NCI-H510A treated with DMSO at 0.1 percent for 48 hours (cell line): Measurements from ENCODE around the gene C2orf81.
"Not testable (repeated sequence)": the region's sequence is repeated elsewhere in the genome, so short reads cannot be mapped to it uniquely, and the experiment has no call there.

Experiments used
- DNase-seq: peaks from one replicate; lab custom pipeline; 2025; lab: John Stamatoyannopoulos, UW

The C2orf81 gene

DNA sequence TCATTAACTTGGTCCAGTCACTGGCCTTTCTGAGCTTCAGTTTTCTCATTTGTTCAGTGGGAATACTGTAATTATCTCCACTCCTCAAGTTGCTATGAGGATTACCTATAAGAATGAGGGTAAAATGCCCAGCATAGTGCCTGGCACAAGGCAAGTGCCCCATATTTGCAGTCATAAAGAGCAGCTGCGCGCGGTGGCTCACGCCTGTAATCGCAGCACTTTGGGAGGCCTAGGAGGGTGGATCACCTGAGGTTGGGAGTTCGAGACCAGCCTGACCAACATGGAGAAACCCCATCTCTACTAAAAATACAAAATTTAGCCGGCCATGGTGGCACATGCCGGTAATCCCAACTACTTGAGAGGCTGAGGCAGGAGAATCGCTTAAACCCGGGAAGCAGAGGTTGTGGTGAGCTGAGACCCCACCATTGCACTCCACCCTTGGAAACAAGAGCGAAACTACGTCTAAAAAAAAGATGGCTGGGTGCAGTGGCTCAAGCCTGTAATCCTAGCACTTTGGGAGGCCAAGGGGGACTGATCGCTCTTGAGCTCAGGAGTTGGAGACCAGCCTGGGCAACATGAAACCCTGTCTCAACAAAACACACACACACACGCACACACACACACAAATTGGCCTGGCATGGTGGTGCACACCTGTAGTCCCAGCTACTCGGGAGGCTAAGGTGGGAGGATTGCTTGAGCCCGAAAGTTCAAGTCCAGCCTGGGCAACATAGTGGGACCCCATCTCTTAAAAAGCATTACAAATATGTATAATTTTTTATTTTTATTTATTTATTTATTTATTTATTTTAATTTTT is 21.3 kb upstream of the C2orf81 start:
- DNase-seq: not testable (repeated sequence)

DNA sequence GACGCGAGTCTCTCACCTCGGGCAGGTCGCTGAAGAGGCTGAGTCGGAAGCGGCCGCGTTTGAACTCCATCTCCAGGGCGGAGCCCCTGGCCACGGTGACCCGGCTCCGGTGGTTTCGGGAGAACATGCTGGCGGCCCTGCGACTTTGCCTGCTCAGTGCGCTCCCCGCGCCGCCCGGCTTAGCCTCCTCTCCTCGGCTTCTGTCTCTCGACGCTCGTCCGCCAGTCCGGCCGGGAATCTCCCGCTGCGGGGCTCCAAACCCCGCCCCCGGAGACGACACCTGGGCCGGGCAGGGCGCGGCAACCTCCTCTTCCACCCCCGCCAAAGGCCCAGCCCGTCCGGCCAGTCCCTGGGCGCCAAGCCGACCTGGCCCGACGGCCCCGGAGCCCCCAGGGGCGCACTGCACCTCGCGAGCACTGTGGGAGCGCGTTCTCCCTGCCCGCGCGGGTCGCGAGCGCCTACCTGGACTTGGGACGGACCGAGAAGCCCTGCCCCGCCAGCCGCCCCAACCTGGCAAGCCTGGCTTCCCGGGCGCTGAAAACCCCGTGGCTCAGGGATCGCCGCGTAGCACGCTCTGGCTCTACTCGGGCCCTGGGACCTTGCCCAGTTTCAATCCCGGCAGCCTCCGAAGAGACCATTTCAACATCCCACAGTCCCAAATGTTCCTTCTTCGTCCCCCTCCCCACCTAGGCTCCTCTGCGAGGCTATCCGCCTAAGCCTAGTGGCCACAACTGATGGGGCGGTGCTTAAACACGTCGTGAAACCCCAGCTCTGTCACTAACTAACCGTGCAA is 20.5 kb upstream of the C2orf81 start, which contains the start of gene RTKN:
Gene RTKN (minus strand): TSS at position 248 of the 793 bp plus-strand sequence. CDS start 121 bp downstream, at position 127.
- peak; percentile 83 for DNase-seq

DNA sequence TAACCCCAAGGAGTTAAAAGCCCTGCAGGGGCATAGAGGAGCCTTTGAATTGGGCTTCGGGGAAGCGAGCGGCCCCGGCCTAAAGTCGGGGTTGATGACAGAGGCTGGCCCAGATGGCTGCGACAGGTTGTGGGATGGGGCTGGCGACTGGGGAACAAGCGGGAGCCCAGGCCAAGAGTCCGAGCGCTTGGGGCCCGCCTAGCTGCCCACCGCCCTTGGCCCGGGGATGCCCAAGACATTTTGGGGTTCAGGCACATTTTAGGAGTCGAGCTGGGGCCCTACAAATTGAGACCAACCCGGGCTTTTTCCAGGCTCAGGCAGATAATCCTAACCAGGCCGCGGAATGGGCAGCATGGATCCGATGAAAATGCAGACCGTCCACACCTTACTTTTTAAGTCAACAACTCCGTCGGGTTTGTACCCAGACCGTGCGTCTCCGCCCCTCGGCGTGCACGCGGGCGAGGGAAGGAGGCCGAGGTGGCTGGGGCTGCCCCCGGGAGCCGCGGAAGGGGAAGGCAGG is 19.8 kb upstream of the C2orf81 start:
- no peak for DNase-seq

DNA sequence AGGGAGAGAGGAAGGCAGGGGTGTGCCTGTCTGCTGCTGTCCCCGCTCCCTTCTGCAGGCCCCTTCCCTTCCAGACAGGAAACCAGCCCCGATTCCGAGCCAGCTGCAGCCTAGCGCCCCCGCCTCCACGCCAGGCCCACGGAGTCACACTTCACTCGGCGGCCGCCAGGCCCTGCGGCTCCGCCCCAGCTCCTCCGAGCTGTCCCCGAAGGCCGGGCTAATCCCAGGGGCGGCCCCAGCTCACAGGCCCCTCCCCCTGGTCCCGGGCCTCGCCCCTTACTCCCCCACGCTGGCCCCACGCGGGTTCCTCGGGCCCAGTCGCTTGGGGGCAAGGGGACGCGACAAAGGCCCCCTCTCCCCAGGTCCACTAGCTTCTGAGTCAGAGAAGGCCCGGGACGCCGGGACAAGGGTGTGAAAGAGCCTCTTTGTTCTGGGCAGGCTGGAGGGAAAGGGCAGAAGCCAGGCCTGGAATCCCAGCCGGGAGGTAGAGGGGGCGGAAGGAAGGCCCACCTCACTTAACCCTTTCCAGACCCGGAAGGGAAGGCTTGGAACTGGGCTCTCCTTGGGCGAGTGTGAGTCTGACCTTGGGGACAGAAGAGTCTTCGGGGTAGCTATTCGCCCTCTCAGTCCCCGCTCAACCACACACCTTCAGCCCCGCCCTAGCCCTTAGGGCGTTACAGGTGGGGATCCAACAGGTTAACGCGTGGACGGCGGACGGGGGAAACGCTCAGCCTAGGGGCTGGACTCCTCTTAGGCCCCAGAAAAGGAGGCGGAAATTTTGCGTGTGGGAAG is 19.2 kb upstream of the C2orf81 start:
- DNase-seq: peak; percentile 81

DNA sequence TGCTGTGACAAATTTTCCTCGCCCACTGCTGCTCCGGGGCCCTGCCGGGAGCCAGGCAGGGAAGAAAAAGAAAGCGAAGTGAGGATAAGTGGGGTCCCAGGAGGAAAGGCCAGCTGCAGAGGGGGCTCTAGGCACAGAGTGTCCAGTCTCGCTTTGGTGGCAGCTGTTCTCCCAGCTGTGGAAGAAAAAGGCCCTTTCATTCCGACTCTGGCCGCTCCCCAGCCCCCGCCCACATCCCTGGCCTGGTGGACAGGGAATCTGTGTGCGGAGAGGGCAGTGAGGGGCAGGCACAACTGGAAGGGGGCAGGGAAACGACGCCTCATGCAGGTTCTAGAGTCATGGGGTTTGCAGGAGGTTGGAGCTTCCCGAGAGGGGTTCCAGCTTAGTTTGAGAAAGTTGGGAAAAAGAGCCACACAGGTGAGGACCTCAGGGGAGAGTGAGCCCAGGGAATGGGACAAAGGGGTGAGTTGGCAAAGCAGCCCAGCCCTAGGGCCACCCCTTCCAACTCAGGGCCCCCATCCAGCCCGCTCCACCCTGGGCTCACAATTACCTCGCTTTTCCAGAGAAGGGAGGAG is 18.5 kb upstream of the C2orf81 start:
- DNase-seq: no peak

DNA sequence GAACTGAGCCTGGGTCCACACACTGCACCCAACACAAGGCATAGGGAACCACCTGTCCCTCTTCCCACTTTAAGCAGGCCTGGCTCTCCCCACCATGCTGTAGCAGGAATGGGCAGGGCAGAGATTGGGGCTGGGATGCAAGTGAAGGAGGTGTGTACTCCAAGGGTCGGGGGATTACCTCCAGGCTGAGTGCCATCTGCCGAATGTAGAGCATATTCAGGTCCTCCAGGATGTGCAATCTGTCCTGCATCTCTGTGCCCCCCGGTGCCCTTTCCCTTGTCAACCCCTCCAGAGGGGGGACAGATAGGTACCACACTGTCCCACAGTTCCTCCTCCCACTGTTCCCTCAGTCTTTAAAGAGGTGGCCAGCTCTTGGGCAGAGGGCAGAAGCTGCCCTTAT is 18.0 kb upstream of the C2orf81 start:
- no peak for DNase-seq

DNA sequence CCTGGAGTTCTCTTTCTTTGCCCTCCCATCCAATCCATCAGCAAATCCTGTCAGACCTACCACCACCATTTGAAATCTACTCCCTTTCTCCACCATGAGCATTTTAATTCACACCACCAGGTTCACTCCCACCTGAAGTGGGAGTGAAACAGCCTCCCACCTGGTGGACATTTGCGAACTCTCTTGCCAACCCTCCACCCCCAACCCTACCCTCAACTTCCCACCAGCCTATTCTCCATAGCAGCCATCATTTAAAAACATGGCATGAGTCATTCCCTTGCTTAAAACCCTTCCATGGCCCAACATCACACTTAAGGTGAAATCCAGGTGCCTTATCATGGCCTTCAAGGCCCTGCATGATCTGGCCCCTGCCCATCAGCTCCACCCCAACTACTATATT is 16.8 kb upstream of the C2orf81 start:
- no peak for DNase-seq

DNA sequence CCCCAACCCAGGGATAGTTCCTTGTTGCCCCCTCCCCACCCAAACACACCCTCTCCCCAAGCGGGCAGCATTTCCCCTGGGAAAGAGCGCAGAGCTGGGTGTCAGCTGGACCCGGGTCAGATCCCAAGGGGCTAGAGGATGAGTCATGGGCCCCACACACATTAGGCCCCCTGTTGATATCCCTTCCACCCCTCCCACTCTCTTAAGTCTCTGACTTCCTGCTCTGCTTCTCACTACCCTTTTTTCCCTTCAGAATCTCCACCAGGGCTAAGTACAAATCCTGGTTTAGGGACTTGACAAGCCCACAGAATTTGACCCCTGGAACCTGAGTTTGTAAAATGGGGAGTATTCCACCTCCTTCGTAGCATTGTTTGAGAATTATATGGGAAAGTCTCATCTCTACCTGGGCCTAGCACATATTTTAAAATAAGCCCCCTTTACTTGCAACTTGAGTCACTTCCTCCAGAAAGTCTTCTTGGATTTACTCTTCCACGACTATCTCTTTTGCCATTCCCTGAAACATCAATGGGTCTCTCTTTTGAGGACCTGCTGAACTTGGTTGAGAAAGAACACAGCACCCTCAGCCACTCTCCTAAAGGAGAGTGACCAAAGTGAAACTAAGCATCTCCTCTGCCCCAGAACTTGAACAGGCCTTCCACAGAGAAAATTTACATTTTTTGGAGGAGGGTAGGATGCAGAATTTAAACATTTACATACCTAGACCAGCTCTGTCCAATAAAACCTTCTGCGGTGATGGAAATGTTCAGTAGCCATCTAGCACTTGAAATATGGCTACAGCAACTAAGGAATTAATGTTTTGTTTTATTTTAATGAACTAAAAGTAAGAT is 15.7 kb upstream of the C2orf81 start:
- no peak for DNase-seq

DNA sequence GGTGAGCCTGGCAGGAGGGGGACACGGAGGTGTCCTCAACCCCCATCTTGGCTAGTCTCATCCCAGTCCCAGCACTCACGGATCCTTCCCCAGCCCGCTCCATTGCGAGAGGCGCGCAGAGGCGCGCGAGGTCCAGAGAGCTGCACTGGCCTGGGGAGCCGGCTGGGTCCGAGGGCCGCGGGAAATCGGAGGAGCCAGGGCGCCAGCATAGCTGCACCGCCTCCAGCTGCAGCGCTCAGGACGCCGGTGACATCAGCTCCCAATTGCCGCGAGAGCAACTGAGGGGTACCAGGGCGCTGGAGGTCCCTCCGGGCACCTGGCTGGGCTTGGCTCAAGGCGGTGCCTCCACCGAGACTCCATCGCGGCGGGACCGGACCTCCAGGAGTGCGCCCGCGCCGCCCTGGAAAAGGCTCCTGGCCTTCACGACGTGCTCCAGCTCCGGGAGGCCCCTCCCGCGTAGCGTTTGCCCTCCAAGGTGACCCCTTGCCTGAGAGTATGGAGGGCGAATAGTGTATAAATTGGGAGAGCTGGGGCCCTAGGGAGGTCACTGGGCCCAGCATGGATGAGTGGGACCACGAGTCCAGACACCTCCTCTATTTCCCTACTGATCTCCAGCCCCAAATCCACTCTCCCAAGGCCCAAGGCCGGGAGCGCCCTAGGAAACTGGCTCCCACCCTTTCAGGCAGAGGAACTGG is 14.8 kb upstream of the C2orf81 start:
- no peak for DNase-seq

DNA sequence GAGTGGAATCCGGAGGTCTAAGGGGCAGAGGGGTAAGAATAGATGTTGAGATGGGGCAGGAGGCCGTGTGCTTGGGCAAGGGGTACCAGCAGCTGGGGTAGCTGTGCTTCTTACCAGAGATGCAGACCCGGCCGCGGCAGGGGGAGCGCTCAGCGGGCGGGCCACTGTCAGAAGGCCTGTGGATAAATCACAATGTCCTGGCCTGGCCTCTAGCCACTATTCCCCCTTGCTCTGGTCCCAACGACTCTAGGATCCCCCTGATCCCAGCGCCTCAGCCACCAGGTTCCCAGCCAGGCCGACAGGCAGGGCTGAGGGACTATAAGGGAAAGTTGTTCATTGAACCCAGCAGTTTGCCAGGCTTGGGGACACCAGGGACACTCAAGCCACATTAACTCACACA is 9.1 kb upstream of the C2orf81 start:
- no peak for DNase-seq

DNA sequence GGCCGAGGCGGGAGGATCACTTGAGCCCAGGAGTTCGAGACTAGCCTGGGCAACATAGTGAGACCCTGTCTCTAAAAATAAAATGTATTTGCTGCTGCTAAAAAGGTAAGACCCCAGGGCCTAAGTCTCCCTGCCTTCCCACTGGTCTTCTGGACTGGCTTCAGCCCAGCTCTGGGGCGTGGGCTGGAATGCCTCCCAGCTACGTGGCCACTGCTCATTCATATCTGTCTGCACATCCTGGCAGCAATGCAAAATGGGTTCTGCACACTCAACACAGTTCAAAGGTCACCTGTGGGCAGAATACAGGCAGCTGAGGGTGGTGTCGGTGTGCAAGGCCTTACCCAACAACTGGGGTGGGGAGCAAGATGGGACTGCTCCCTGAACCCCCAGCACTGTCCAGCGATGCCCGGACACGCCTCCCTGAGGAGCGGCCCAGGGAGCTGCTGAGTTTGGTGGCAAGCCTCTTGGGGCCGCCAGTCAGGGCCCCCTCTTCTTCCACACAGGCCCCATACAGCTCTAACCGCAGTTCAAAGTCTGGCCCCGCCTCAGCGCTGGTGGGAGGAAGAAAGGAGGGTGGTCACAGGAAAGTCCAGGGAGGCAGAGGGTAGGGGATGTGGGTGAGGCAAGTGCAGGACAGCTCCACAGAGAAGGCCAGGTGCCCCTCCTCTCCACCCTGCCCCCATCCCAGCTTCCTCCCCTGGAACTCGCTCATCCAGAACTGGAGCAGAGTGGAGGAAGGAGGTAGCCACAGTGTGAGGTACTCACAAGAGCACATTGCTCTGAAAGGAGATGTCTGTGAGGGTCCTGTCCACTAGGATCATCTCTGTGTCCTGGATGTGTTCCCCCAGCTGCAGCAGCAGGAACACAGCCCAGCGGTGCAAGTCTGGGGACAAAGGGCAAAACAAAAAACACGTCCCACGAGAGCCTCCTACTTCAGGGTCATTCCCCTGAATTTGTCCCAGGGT is 8.3 kb upstream of the C2orf81 start:
- DNase-seq: no peak

DNA sequence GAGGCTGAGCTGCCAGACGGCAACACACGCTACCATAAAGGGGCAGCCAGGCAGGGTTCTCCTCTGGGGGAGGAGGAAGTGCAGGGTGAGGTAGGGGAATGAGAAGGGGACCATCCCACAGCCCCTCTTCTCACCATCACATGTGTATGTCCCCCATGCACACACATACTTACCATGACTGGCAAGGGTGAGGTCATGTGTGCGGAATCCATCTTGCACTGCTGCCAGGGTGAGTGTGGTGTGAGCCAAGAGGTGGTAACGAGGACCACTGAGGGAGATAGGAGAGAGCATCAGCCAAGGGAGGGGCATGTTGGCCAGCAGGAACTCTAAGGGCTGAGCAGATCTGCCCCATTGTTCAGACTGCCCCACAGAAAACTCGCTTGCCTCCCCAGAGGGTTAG is 7.3 kb upstream of the C2orf81 start:
- no peak for DNase-seq

DNA sequence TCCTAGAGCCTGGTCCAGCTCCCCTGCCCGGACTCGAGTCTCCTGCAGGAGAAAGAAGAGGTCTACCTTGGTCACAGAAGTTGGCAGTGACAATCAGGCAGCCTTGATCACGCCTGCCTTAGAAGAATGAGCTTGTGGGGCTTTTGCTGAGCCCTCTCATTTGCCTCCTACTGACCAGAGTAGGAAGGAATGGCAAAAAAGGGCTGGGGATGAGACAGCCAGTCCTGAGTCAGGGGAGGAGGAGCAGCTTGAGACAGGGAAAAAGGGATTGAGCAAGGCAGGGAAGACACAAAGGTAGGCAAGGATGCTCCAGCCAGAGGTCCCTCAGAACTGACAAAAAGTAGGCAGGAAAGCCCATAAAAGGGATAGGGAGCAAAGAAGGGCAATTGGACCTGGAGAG is 6.1 kb upstream of the C2orf81 start:
- no peak for DNase-seq

DNA sequence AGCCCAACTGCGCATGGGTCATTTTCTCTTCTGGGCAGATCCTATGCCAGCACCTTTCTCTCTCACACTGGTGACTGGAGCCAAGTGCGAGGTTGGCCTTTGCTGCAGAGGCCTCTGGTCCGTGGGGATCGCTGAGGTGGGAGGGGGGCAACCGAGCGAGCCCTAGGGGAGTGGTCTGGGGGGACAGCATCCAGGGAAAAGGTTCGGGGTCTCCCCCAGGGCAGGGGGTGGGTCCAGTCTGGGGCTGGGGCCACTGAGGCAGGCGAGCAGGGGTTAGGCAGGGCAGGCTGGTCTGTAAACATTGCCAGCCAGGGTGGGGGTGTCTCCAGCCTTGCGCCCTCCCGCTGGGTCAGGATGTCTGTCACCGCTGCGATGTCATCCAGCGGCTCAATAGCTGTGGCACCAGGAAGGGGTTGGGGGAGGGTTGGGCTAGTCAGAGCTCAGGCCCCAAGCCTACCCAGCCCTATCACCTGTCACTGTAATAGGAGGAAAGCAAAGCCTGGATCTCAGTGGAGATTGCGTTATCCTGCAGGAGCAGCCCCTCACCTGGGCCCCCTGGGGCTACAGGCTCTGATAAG is 4.9 kb upstream of the C2orf81 start:
- DNase-seq: no peak

DNA sequence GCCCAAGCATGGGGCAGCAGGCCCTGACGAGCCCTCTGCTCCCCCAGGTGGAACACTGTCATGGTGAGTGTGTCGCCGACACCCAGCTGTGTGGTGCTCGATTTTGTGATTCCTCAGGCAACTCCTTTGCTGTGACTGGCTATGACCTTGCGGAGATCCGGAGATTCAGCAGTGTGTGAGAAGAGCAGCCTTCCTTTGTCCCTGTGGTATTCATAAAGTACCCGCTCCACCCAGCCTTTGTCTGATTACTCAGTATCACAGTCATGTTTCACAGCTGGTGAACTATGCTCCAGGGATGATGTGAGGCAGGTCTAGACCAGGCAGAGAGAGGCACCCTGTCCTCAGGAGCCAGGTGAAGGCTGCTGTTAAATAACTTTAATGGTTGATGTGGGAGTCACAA is 4.1 kb upstream of the C2orf81 start:
- DNase-seq: no peak

DNA sequence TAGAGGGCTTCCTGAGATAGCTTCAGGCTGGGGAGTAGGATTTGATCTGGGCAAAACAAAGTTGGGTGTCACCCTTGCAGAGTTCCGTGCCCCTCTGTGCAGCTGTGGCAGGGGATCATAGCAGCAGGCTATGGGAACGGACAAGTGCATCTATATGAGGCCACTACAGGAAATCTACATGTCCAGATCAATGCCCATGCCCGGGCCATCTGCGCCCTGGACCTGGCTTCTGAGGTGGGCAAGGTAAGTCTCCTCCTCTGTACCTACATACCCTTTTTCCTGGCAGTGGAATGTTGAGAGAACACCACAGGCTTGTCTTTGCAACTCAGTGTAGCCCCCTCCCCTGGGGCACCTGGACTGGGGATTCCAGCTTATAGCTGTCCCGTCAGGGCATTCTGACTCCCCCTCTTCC is 3.6 kb upstream of the C2orf81 start:
- DNase-seq: no peak

DNA sequence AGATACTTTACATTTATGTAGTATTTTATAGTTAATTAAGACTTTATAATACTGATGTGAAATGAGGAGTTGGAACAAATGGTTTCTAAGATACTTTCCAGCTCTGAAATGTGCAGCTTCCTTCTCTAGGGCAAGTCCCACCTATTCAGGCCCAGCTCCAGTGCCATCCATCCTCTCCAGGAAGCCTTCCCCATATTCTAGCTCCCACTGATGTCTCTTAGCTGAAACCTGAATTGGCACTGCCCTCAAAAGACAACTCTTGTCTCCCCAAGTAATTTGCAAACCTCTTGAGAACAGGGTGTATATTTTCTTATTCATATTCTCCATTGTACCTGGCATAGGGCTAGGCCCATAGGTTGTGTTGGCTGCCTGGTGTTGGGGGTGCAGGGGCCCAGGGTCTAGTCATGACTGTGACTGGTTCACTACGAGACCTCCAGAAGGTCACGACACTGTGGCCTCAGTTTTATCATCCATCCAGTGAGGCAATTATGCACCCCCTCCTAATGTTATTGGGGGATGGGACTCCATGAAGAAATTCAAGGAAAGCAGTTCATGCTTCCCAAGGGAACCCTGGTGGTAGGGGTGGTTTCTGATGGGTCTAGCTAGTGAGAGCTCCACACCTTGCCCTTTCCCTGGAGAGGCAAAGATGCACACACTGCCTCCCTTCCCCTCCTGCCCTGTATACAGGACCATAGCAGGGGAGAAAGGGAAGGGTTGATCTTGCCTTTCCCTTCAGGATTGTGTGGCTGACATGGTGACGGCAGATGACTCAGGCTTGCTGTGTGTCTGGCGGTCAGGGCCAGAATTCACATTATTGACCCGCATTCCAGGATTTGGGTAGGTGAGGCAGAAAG is 2.9 kb upstream of the C2orf81 start:
- no peak for DNase-seq
